K562 (cell line): ENCODE results near the gene ELOVL1. TPM values are rescaled to one million over a fixed set of nuclear protein-coding genes. Genes with fewer than 3 reads are reported as not detected.

Experiments
- ARID3A ChIP-seq: IDR thresholded peaks from 2 replicates; pipeline ENCODE4 v1.6.1; 2012; ENCODE audit warnings: low read depth, low read length, improper control_type of control experiment, borderline replicate concordance
- ATF7 ChIP-seq: fragments of 450-650 bp; IDR thresholded peaks from 2 replicates; pipeline ENCODE4 v1.7.1; 2014; ENCODE audit warnings: mild to moderate bottlenecking, moderate library complexity
- BRD4 ChIP-seq: fragments of 200-600 bp; sonication (generic); IDR thresholded peaks from 2 replicates; pipeline ENCODE4 v1.6.1; 2017; ENCODE audit warnings: inconsistent platforms
- CCAR2 ChIP-seq: fragments of 200-400 bp; formaldehyde crosslinking; IDR thresholded peaks from 2 replicates; pipeline ENCODE4 v1.6.1; 2017; ENCODE audit warnings: mild to moderate bottlenecking, low read depth, low read length
- CHD7 ChIP-seq: fragments of 200-600 bp; sonication (generic); IDR thresholded peaks from one replicate; pipeline ENCODE4 v1.6.1; 2012; ENCODE audit warnings: mild to moderate bottlenecking, low read depth, low read length, inconsistent platforms
- LEF1 ChIP-seq: fragments of 450-650 bp; IDR thresholded peaks from 2 replicates; pipeline ENCODE4 v1.6.1; 2016; ENCODE audit warnings: mild to moderate bottlenecking
- MECOM ChIP-seq: fragments of 250-450 bp; sonication (Bioruptor Pico); IDR thresholded peaks from 2 replicates; pipeline ENCODE4 v1.8.0; 2022; ENCODE audit warnings: inconsistent platforms
- NBN ChIP-seq: fragments of 450-650 bp; IDR thresholded peaks from 2 replicates; pipeline ENCODE4 v1.6.1; 2016; ENCODE audit warnings: low read depth, mild to moderate bottlenecking
- NCOA2 ChIP-seq, 2 experiments: fragments of 450-650 bp; IDR thresholded peaks; 2 replicates each; pipeline ENCODE4 v1.6.1; 2018; ENCODE audit warnings: mild to moderate bottlenecking in 2 of 2, moderate library complexity in 1 of 2; ENCODE audit not compliant: partially characterized antibody in 2 of 2
- OTX1 ChIP-seq: fragments of 450-650 bp; formaldehyde crosslinking; IDR thresholded peaks from 2 replicates; pipeline ENCODE4 v1.4.0; 2022; ENCODE audit warnings: mild to moderate bottlenecking
- RNF2 ChIP-seq: sonication (generic); IDR thresholded peaks from 2 replicates; pipeline ENCODE4 v1.6.1; 2016
- polyA plus RNA-seq, 8 experiments: library from polyadenylated mRNA; depleted of rRNA in 4 of 8; stranded (reverse) in 5 of 8; unstranded in 3 of 8; fragments of >200 nt; fragmentation: Nextera tagmentation in 2 of 8; fragmentation: Illumina TruSeq in 1 of 8; extraction: Ambion mirVana in 2 of 8; extraction: Trizol in 1 of 8; gene quantifications; 2 replicates each; pipeline versions ENCODE4 v1.2.1 to v1.2.3, GENCODE V29; 2011 to 2014; ENCODE audit warnings: inconsistent platforms in 1 of 8, missing spikeins in 1 of 8
- total RNA-seq, 7 experiments: library from RNA; depleted of rRNA in 6 of 7; stranded (reverse); fragments of >200 nt in 6 of 7; fragmentation: Illumina TruSeq in 2 of 7; extraction: Trizol in 2 of 7; gene quantifications; 2 replicates each; pipeline versions ENCODE4 v1.2.1 to v1.2.3, GENCODE V29; 2011 to 2021; ENCODE audit warnings: low replicate concordance in 1 of 7

ELOVL1 gene
- total and polyA plus RNA-seq, 9 of the 15 experiments (the other 6 are each of a cell fraction or from before 2014, with no cell fraction given), result 51.0 to 157 (median 70.3) TPM

GRCh38 chr1:43389326-43390313, 21.8 kb upstream of the ELOVL1 start, which contains the start of the genes MED8 and SZT2 (continued):
- TF ChIP-seq CHD7, result no peak
- no peak for TF ChIP-seq ARID3A
- TF ChIP-seq ATF7, result peak; percentile 83
- TF ChIP-seq RNF2, result 0 out of 2 replicates have a peak, but pooled peaks have one; percentile 56
- peak; percentile 50; the same call in 1 of the 2 replicates for TF ChIP-seq LEF1
- no peak for TF ChIP-seq CCAR2
- no peak for TF ChIP-seq NCOA2 (IDR thresholded peaks at IDR 0.05; ENCODE audit: partially characterized antibody in 2 of 2)
- peak; percentile 92 for TF ChIP-seq NBN
- 0 out of 2 replicates have a peak, but pooled peaks have one; percentile 30 for TF ChIP-seq MECOM (CRISPR knock-in tag)
- peak; percentile 82 for TF ChIP-seq OTX1 (CRISPR knock-in tag)
- peak; percentile 89; the same call in 1 of the 2 replicates for TF ChIP-seq BRD4
